Measurements from ENCODE around the gene FRAT1.

The FRAT1 gene

GRCh38 chr10:97367126-97367649, 48.1 kb downstream of the FRAT1 start:
- FAIRE-seq, result no peak

All from islet of Langerhans (tissue), 1 donor.